K562 (cell line): ENCODE results near the gene OPCML. TPM values are rescaled to one million over a fixed set of nuclear protein-coding genes. Genes with fewer than 3 reads are reported as not detected.

Experiments
- ATAC-seq: fragments of 200-7000 bp; cut with Tn5 transposase; 3 replicates; pipeline ENCODE4 v1.9.1; 2020; ENCODE audit warnings: moderate library complexity
- BruUV-seq: library from RNA; stranded (reverse); fragments of 400-500 nt; replicated peaks from 2 replicates; lab custom pipeline; 2021; lab: Mats Ljungman, UMichigan
- CTCF ChIA-PET: fragments of 300-600 bp; formaldehyde crosslinking; extraction: SDS; loops from one replicate; lab custom pipeline; 2021; ENCODE audit warnings: low intra/inter-chr PET ratio; lab: Yijun Ruan, JAX
- POLR2A ChIA-PET: fragments of 300-600, 350-650 bp; sonication (Branson Sonifier 250); formaldehyde crosslinking; extraction: SDS; loops from one replicate; lab custom pipeline; 2021; ENCODE audit warnings: antibody characterized with exemption, inconsistent platforms; lab: Yijun Ruan, JAX
- DNase-seq, 4 experiments: peaks; one replicate each; pipeline versions ENCODE4 v3.0.0 to v3.0.0-alpha.2; 2011 to 2018; ENCODE audit warnings: low spot score in 3 of 4, mixed read lengths in 3 of 4; ENCODE audit errors: extremely low read depth in 1 of 4
- FAIRE-seq: peaks from 2 replicates; lab custom pipeline; 2011; peaks lifted over from hg19 to GRCh38; lab: Jason Lieb, UNC
- H2AFZ ChIP-seq: 2 replicates; pipeline ENCODE4 v1.6.0; 2011; ENCODE audit warnings: low read depth, low read length, control low read depth, inconsistent platforms
- H3K27ac ChIP-seq: fragments of 200-600 bp; 3 replicates; pipeline ENCODE4 v1.8.0; 2011; ENCODE audit warnings: low read depth, mild to moderate bottlenecking, control low read depth, inconsistent platforms, low read length, moderate library complexity, mixed read lengths; ENCODE audit errors: extremely low read depth
- H3K27me3 ChIP-seq, 2 experiments: fragments of 300-600 bp in 1 of 2; 2 replicates in 1 of 2; 3 replicates in 1 of 2; pipeline versions ENCODE4 v1.6.0 to v1.8.0; 2011; ENCODE audit warnings: inconsistent platforms in 2 of 2, low read length in 2 of 2, mild to moderate bottlenecking in 1 of 2, mixed read lengths in 1 of 2, moderate library complexity in 1 of 2; ENCODE audit not compliant: control insufficient read depth in 2 of 2, insufficient read depth in 2 of 2
- H3K36me3 ChIP-seq: fragments of 300-600 bp; 3 replicates; pipeline ENCODE4 v1.8.0; 2011; ENCODE audit warnings: mild to moderate bottlenecking, low read length, inconsistent platforms; ENCODE audit not compliant: control insufficient read depth, insufficient read depth
- H3K4me1 ChIP-seq, 2 experiments: fragments of 200-600 bp in 1 of 2; replicated peaks in 1 of 2; 2 replicates in 1 of 2; 3 replicates in 1 of 2; pipeline versions ENCODE4 v1.5.1 to v1.8.0; 2011; ENCODE audit warnings: inconsistent platforms in 2 of 2, low read length in 2 of 2, mild to moderate bottlenecking in 1 of 2, mixed read lengths in 1 of 2, moderate library complexity in 1 of 2; ENCODE audit not compliant: control insufficient read depth in 2 of 2, insufficient read depth in 2 of 2
- H3K4me2 ChIP-seq: 2 replicates; pipeline ENCODE4 v1.6.1; 2011; ENCODE audit warnings: low read length, control low read depth, inconsistent platforms, mixed read lengths; ENCODE audit not compliant: insufficient read depth
- H3K4me3 ChIP-seq: fragments of 200-600 bp; sonication (generic), shearing (Covaris generic); 2 replicates; pipeline ENCODE4 v1.5.1; 2016; ENCODE audit warnings: control low read depth, inconsistent platforms
- H3K79me2 ChIP-seq: fragments of 200-600 bp; 3 replicates; pipeline ENCODE4 v1.8.0; 2011; ENCODE audit warnings: low read length, inconsistent platforms; ENCODE audit not compliant: control insufficient read depth, insufficient read depth
- H3K9ac ChIP-seq, 2 experiments: 2 replicates each; pipeline versions ENCODE4 v1.6.0 to v1.6.1; 2011; ENCODE audit warnings: low read depth in 2 of 2, low read length in 2 of 2, control low read depth in 1 of 2, inconsistent platforms in 1 of 2, mild to moderate bottlenecking in 1 of 2, mixed read lengths in 1 of 2; ENCODE audit not compliant: insufficient read depth in 1 of 2
- H3K9me1 ChIP-seq: one replicate; pipeline ENCODE4 v1.6.0; 2011; ENCODE audit warnings: inconsistent platforms, mild to moderate bottlenecking, low read length, moderate library complexity; ENCODE audit not compliant: control insufficient read depth, insufficient read depth
- H3K9me3 ChIP-seq: replicated peaks from 2 replicates; pipeline ENCODE4 v1.5.1; 2011; ENCODE audit warnings: low read depth, low read length, inconsistent platforms; ENCODE audit not compliant: control insufficient read depth, insufficient read depth
- H4K20me1 ChIP-seq: replicated peaks from 2 replicates; pipeline ENCODE4 v1.6.1; 2011; ENCODE audit warnings: low read length, inconsistent platforms, mixed read lengths; ENCODE audit not compliant: control insufficient read depth, insufficient read depth
- BRCA1 ChIP-seq, 2 experiments: fragments of 450-650 bp in 1 of 2; sonication (generic) in 1 of 2; formaldehyde crosslinking in 1 of 2; IDR thresholded peaks; 2 replicates each; pipeline versions ENCODE4 v1.5.0 to v1.6.1; 2017 to 2020; ENCODE audit warnings: mild to moderate bottlenecking in 1 of 2, missing genetic modification reagents in 1 of 2
- DMBX1 ChIP-seq: fragments of 250-450 bp; sonication (Bioruptor Pico); IDR thresholded peaks from 2 replicates; pipeline ENCODE4 v1.8.0; 2022; ENCODE audit warnings: inconsistent platforms, mild to moderate bottlenecking, moderate library complexity, borderline replicate concordance
- ETV5 ChIP-seq: sonication (generic); formaldehyde crosslinking; IDR thresholded peaks from 2 replicates; pipeline ENCODE4 v1.4.0; 2020; ENCODE audit warnings: low read depth, mild to moderate bottlenecking, missing genetic modification reagents
- KLF10 ChIP-seq: fragments of 250-450 bp; sonication (Bioruptor Pico); IDR thresholded peaks from 2 replicates; pipeline ENCODE4 v1.6.1; 2021; ENCODE audit warnings: matching md5 sums
- KLF6 ChIP-seq: fragments of 250-450 bp; sonication (Bioruptor Pico); IDR thresholded peaks from 2 replicates; pipeline ENCODE4 v1.4.0; 2020; ENCODE audit warnings: mild to moderate bottlenecking, moderate library complexity, borderline replicate concordance
- MXI1 ChIP-seq: IDR thresholded peaks from 2 replicates; pipeline ENCODE4 v1.6.1; 2011; ENCODE audit warnings: low read depth, mild to moderate bottlenecking, improper control_type of control experiment, low read length
- SMARCE1 ChIP-seq: fragments of 450-650 bp; IDR thresholded peaks from 2 replicates; pipeline ENCODE4 v1.7.1; 2016; ENCODE audit warnings: mild to moderate bottlenecking
- SP2 ChIP-seq: IDR thresholded peaks from 2 replicates; pipeline ENCODE4 v1.6.1; 2011; ENCODE audit warnings: mild to moderate bottlenecking, low read depth, low read length, moderate library complexity; ENCODE audit not compliant: poor library complexity, severe bottlenecking; ENCODE audit errors: extremely low read depth
- SRSF3 ChIP-seq: fragments of 200-400 bp; formaldehyde crosslinking; IDR thresholded peaks from 2 replicates; pipeline ENCODE4 v1.6.1; 2016; ENCODE audit warnings: mild to moderate bottlenecking, low read length, moderate library complexity; ENCODE audit not compliant: insufficient read depth
- THRA ChIP-seq: fragments of 450-650 bp; IDR thresholded peaks from 2 replicates; pipeline ENCODE4 v1.6.1; 2017; ENCODE audit warnings: mild to moderate bottlenecking, moderate library complexity
- WHSC1 ChIP-seq: IDR thresholded peaks from one replicate; pipeline ENCODE4 v1.6.1; 2012; ENCODE audit warnings: low read length, control low read depth, inconsistent platforms
- XRCC3 ChIP-seq: fragments of 450-650 bp; IDR thresholded peaks from 2 replicates; pipeline ENCODE4 v1.6.1; 2017; ENCODE audit warnings: mild to moderate bottlenecking, moderate library complexity
- ZNF639 ChIP-seq, 2 experiments: fragments of 200-800 bp in 1 of 2; sonication (Bioruptor generic) in 1 of 2; sonication (generic) in 1 of 2; formaldehyde crosslinking in 1 of 2; IDR thresholded peaks in 1 of 2; conservative IDR thresholded peaks in 1 of 2; 2 replicates each; pipeline versions ENCODE4 v1.5.0 to v1.6.1; 2016 to 2020; ENCODE audit warnings: missing compliant biosample characterization in 1 of 2, missing genetic modification characterization in 1 of 2, missing genetic modification reagents in 1 of 2
- ZNF695 ChIP-seq: fragments of 450-650 bp; formaldehyde crosslinking; IDR thresholded peaks from 2 replicates; pipeline ENCODE4 v1.4.0; 2020; ENCODE audit warnings: mild to moderate bottlenecking, moderate library complexity
- ZNF766 ChIP-seq: fragments of 200-800 bp; sonication (Bioruptor generic); conservative IDR thresholded peaks from 2 replicates; pipeline ENCODE4 v1.6.1; 2016; ENCODE audit warnings: missing genetic modification characterization, missing compliant biosample characterization
- WGBS: fragments of 100-300 bp; shearing (Covaris generic); methylation state at CpG from one replicate; pipeline ENCODE4 v1.1.6; 2016; ENCODE audit warnings: low coverage, mixed read lengths; ENCODE audit not compliant: insufficient coverage; ENCODE audit errors: missing lambda C conversion rate; 5-methylcytosine and 5-hydroxymethylcytosine counted together
- in situ Hi-C: fragments of 300-500 bp; cut with MboI; formaldehyde crosslinking; loops from 4 replicates; pipeline ENCODE4 v1.15.0; 2018; ENCODE audit warnings: inconsistent platforms, mixed read lengths
- intact Hi-C: fragments of 100-400 bp; cut with micrococcal nuclease; formaldehyde crosslinking; loops from 2 replicates; pipeline ENCODE4 v1.14.2; 2022
- polyA plus RNA-seq, 8 experiments: library from polyadenylated mRNA; depleted of rRNA in 4 of 8; stranded (reverse) in 5 of 8; unstranded in 3 of 8; fragments of >200 nt; fragmentation: Nextera tagmentation in 2 of 8; fragmentation: Illumina TruSeq in 1 of 8; extraction: Ambion mirVana in 2 of 8; extraction: Trizol in 1 of 8; gene quantifications; 2 replicates each; pipeline versions ENCODE4 v1.2.1 to v1.2.3, GENCODE V29; 2011 to 2014; ENCODE audit warnings: inconsistent platforms in 1 of 8, missing spikeins in 1 of 8
- total RNA-seq, 7 experiments: library from RNA; depleted of rRNA in 6 of 7; stranded (reverse); fragments of >200 nt in 6 of 7; fragmentation: Illumina TruSeq in 2 of 7; extraction: Trizol in 2 of 7; gene quantifications; 2 replicates each; pipeline versions ENCODE4 v1.2.1 to v1.2.3, GENCODE V29; 2011 to 2021; ENCODE audit warnings: low replicate concordance in 1 of 7

OPCML gene
- total and polyA plus RNA-seq, 9 of the 15 experiments (the other 6 are each of a cell fraction or from before 2014, with no cell fraction given) = not detected

GRCh38 chr11:133536198-133536597 lies 3.9 kb upstream of the OPCML start:
- H3K9me1 ChIP-seq = no peaks in the 10 kb centered on the region

More at GRCh38 chr11:133536198-133536597, 3.9 kb upstream of the OPCML start:
- no peaks in the 10 kb centered on the region for H3K9me3 ChIP-seq
- BruUV-seq = no TSS peak
- no peak for ATAC-seq
- DNase-seq = no peak
- H2AFZ ChIP-seq = no peak overlapping the region
- in situ Hi-C loops = no loop called here
- H3K9ac ChIP-seq = no peak overlapping the region
- H3K36me3 ChIP-seq = no peaks in the 10 kb centered on the region
- no peak overlapping the region for H3K4me2 ChIP-seq
- no peak overlapping the region for H3K27ac ChIP-seq
- H3K79me2 ChIP-seq = no peaks in the 10 kb centered on the region
- FAIRE-seq = no peak
- H4K20me1 ChIP-seq = no peaks in the 10 kb centered on the region
- CTCF ChIA-PET = no interaction called here
- TF ChIP-seq KLF10 (CRISPR knock-in tag) (no peak), XRCC3 (no peak), KLF6 (CRISPR knock-in tag) (no peak), SP2 (no peak), MXI1 (no peak), WHSC1 (no peak), ETV5 (CRISPR knock-in tag) (no peak), THRA (no peak), SMARCE1 (no peak), ZNF639 (CRISPR knock-in tag; conservative IDR thresholded peaks at IDR 0.05 in 1 of 2, IDR thresholded peaks at IDR 0.05 in 1 of 2) (no peak), SRSF3 (no peak), ZNF695 (no peak), ZNF766 (CRISPR knock-in tag) (no peak), BRCA1 (IDR thresholded peaks at IDR 0.05) (no peak), BRCA1 (CRISPR knock-in tag; IDR thresholded peaks at IDR 0.05) (no peak), DMBX1 (CRISPR knock-in tag) (no peak)
- TF ChIP-seq, all 486 proteins: peak for 0
- no peaks in the 10 kb centered on the region for H3K4me1 ChIP-seq
- POLR2A ChIA-PET = no interaction called here
- no peaks in the 10 kb centered on the region for H3K27me3 ChIP-seq
- 0% methylated on average over 1 of the region's 1 CpG for WGBS
- H3K4me3 ChIP-seq = no peak overlapping the region
- intact Hi-C loops = no loop called here
